ENCODE data around the gene ANKRD13B.
"Not testable (repeated sequence)": the region's sequence is repeated elsewhere in the genome, so short reads cannot be mapped to it uniquely, and the experiment has no call there.

The ANKRD13B gene

DNA sequence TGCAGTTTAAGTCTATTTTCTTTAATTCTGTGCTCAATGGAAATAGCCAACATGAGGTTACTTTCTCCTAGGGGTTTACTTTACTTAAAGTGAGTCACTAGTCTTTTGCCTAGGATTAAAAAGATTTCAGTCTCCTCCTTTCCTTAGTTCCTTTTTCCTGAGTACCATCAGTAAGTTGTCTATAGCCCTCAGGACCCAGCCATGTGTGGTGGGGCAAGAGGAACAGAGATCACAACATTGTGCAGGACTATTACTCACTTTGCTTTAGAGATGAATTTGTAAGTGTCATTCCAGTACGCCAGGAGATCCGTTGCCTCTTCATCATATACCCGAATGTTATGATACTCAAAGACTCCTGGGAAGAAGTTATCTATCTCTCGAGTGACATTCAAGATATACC lies 57.5 kb downstream of the ANKRD13B start:
- no peak for FAIRE-seq

DNA sequence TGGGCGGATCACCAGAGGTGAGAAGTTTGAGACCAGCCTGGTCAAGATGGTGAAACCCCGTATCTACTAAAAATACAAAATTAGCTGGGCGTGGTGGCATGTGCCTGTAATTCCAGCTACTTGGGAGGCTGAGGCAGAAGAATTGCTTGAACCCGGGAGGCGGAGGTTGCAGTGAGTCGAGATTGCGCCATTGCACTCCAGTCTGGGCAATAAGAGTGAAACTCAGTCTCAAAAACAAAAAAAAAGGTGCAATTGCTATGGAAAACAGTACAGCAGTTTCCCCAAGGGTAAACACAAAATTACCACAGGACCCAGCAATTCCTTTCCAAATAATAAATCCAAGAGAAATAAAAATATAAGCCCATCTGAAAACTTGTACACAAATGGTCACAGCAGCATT lies 59.0 kb downstream of the ANKRD13B start:
- not testable (repeated sequence) for FAIRE-seq

DNA sequence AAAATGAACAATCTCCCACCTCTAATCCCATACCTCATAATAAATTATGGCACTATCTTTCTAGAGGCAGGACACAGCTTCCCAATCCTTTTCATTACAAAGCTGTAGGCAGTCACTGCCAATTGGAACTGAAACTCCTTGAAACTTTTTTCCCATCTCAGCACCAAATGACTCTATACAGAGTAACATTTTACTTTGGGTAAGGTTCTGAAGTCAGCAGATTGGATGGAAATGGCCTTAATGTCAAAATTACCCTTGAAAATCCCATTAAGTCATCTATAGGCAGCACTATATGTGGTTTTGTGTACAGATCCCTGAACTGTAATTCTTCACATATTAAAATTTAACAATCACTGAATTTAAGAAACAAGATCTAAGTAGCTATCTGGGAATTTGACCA lies 60.0 kb downstream of the ANKRD13B start:
- no peak for FAIRE-seq

GRCh38 chr17:29653995-29654714 lies 61.2 kb downstream of the ANKRD13B start:
- no peak for FAIRE-seq

DNA sequence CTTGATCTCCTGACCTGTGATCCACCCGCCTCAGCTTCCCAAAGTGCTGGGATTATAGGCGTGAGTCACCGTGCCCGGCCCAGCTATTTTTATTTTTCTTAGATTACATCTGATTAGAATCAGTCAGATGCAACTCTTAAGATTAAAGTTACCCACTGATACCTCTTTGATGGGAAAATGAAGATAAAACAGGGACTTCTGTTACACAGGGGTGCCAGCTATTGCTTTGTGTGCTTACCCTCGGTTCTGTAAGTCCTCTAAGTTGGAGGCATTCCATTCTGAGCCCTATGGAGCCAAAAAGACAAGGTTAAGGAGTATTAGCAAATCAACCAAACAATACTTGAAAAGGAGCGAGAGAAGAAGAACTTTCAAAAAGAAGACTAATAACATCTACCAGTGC lies 62.4 kb downstream of the ANKRD13B start:
- no peak for FAIRE-seq

DNA sequence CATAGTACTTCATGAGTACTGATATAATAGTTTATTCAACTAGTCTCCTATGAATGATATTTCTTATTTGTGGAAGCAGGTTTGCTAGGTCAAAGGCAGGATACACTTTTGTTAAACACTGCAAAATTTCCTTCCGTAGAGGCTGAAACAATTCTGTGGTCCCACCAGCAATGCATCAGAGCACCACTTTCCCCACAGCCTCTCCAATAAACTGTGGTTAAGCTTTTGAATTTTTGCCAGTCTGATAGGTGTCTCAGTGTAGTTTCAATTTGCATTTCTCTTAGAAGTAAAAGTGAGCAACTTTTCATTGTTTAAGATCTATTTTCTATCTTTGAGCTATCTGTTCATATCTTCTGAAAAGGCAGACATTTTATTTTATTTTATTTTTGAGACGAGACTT lies 66.2 kb downstream of the ANKRD13B start:
- FAIRE-seq, result no peak

DNA sequence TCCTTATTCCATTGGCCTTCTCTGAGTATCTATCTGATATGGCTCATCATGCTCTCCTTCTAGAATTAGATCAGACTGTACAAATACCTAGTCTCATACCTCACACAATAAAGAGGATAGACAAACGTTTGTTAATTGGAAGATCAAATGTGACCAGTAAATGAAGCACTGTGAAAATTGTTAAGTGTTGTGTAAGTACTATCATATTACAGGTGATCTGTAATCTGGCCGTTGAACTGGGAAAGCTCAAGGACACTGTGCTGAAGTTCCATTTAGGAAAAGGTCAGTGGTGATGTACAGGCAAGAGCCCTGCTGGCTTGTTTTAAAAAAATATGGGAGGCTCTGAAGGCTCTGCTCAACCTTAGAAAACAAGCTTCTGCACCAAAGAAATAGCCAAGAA lies 68.3 kb downstream of the ANKRD13B start:
- FAIRE-seq, result no peak

DNA sequence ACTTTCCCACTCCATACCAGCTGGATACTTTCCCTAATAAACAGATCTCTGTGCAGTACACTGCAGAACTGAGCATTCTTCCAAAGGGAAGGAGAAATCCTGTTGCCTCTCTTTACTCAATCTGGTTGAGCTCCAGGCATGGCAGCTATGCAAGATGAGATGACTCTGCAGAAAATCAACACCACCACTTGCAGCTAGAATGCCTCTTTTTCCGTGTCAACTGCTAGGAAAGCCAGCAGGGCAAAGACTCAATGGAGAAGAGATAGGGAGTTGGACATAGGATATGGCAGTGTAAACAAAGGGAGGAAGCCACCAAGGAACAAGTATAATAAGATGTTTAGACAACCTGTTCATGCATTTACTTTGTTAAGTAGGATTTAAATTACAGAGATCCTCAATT lies 70.2 kb downstream of the ANKRD13B start:
- no peak for FAIRE-seq

Measured in islet of Langerhans (tissue), 1 donor.